ENCODE measurements around the gene AFMID. TPM values are rescaled to one million over a fixed set of nuclear protein-coding genes. Genes with fewer than 3 reads are reported as not detected.

Gene AFMID
- total RNA-seq, 1 donor from 2014 or later: 26.5 TPM

DNA sequence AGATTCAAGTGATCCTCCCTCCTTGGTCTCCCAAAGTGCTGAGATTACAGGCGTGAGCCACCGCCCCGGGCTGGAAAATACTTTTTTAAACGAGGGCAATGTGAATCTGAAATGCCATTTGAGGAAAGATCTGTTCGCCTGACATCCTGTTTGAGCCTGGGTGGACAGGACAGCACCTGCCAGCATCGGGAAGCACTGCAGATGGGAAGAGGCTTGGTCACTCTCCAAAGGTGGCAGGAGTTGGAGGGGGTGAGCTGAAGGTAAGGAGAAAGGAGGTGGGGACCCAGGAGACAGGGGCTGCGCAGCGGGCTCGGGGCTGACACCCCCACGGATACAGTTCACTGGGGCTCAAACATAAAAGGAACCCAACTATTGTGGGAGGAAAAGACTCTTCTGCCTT, 22.9 kb downstream of the AFMID start:
- peaks cover 5% of the 10 kb centered on the region for H3K4me1 Mint-ChIP-seq (ENCODE audit: low read depth)
- no peaks in the 10 kb centered on the region for H3K9me3 Mint-ChIP-seq (ENCODE audit: low read depth)
- DNase-seq (ENCODE audit: low spot score, unreplicated experiment): no peak
- no peaks in the 10 kb centered on the region for H3K36me3 Mint-ChIP-seq (ENCODE audit: insufficient read depth)
- H3K27ac Mint-ChIP-seq: no peak overlapping the region
- no peak overlapping the region for H3K4me3 Mint-ChIP-seq (ENCODE audit: low read depth)
- no peaks in the 10 kb centered on the region for H3K27me3 Mint-ChIP-seq
- TF ChIP-seq, protein P1, sequence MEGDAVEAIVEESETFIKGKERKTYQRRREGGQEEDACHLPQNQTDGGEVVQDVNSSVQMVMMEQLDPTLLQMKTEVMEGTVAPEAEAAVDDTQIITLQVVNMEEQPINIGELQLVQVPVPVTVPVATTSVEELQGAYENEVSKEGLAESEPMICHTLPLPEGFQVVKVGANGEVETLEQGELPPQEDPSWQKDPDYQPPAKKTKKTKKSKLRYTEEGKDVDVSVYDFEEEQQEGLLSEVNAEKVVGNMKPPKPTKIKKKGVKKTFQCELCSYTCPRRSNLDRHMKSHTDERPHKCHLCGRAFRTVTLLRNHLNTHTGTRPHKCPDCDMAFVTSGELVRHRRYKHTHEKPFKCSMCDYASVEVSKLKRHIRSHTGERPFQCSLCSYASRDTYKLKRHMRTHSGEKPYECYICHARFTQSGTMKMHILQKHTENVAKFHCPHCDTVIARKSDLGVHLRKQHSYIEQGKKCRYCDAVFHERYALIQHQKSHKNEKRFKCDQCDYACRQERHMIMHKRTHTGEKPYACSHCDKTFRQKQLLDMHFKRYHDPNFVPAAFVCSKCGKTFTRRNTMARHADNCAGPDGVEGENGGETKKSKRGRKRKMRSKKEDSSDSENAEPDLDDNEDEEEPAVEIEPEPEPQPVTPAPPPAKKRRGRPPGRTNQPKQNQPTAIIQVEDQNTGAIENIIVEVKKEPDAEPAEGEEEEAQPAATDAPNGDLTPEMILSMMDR (IDR thresholded peaks at IDR 0.05; ENCODE audit: unreplicated experiment): no peak

DNA sequence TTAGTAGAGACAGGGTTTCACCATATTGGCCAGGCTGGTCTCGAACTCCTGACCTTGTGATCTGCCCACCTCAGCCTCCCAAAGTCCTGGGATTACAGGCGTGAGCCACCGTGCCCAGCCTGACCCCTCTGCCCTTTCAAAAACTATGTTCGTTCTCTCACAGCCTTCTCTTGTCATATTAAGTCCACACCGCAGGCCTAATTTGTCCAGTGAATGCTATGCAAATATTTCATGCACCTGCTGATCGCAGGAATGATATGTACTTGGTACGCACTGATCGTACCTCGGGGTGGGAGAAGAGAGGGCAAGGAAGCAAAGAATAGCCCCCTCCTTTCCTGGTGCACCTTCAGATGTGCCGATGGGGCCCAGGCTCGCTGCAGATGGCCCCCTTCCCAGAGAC, 23.9 kb downstream of the AFMID start:
- DNase-seq (ENCODE audit: low spot score, unreplicated experiment): no peak
- Mint-ChIP-seq H3K27ac (no peak overlapping the region), H3K9me3 (ENCODE audit: low read depth) (no peaks in the 10 kb centered on the region), H3K4me1 (ENCODE audit: low read depth) (peaks cover 8% of the 10 kb centered on the region), H3K4me3 (ENCODE audit: low read depth) (no peak overlapping the region), H3K27me3 (no peaks in the 10 kb centered on the region), H3K36me3 (ENCODE audit: insufficient read depth) (no peaks in the 10 kb centered on the region)
- TF ChIP-seq, protein P1 (IDR thresholded peaks at IDR 0.05; ENCODE audit: unreplicated experiment): no peak

DNA sequence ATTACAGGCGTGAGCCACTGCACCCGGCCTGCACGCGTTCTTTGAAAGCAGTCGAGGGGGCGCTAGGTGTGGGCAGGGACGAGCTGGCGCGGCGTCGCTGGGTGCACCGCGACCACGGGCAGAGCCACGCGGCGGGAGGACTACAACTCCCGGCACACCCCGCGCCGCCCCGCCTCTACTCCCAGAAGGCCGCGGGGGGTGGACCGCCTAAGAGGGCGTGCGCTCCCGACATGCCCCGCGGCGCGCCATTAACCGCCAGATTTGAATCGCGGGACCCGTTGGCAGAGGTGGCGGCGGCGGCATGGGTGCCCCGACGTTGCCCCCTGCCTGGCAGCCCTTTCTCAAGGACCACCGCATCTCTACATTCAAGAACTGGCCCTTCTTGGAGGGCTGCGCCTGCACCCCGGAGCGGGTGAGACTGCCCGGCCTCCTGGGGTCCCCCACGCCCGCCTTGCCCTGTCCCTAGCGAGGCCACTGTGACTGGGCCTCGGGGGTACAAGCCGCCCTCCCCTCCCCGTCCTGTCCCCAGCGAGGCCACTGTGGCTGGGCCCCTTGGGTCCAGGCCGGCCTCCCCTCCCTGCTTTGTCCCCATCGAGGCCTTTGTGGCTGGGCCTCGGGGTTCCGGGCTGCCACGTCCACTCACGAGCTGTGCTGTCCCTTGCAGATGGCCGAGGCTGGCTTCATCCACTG, 27.0 kb downstream of the AFMID start, which contains the start of gene BIRC5:
TSS of gene BIRC5 (plus strand) at position 238 of the 690 bp plus-strand sequence. CDS start at position 302, 64 bp downstream.
- no peaks in the 10 kb centered on the region for H3K9me3 Mint-ChIP-seq (ENCODE audit: low read depth)
- no peaks in the 10 kb centered on the region for H3K36me3 Mint-ChIP-seq (ENCODE audit: insufficient read depth)
- TF ChIP-seq, protein P1 (IDR thresholded peaks at IDR 0.05; ENCODE audit: unreplicated experiment): no peak
- peak within 1 kb of the TSS; percentile 88 for H3K4me3 Mint-ChIP-seq (ENCODE audit: low read depth)
- peaks cover 8% of the 10 kb centered on the region for H3K4me1 Mint-ChIP-seq (ENCODE audit: low read depth)
- DNase-seq (ENCODE audit: low spot score, unreplicated experiment): peak; percentile 84
- no peaks in the 10 kb centered on the region for H3K27me3 Mint-ChIP-seq
- peak within 1 kb of the TSS; percentile 73 for H3K27ac Mint-ChIP-seq

DNA sequence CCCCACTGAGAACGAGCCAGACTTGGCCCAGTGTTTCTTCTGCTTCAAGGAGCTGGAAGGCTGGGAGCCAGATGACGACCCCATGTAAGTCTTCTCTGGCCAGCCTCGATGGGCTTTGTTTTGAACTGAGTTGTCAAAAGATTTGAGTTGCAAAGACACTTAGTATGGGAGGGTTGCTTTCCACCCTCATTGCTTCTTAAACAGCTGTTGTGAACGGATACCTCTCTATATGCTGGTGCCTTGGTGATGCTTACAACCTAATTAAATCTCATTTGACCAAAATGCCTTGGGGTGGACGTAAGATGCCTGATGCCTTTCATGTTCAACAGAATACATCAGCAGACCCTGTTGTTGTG, 27.5 kb downstream of the AFMID start:
- Mint-ChIP-seq H3K4me3 (ENCODE audit: low read depth) (peak overlapping the region; percentile 88), H3K27me3 (no peaks in the 10 kb centered on the region), H3K36me3 (ENCODE audit: insufficient read depth) (no peaks in the 10 kb centered on the region), H3K9me3 (ENCODE audit: low read depth) (no peaks in the 10 kb centered on the region), H3K4me1 (ENCODE audit: low read depth) (peaks cover 8% of the 10 kb centered on the region), H3K27ac (peak overlapping the region; percentile 73)
- TF ChIP-seq, protein P1 (IDR thresholded peaks at IDR 0.05; ENCODE audit: unreplicated experiment): no peak
- no peak for DNase-seq (ENCODE audit: low spot score, unreplicated experiment)

DNA sequence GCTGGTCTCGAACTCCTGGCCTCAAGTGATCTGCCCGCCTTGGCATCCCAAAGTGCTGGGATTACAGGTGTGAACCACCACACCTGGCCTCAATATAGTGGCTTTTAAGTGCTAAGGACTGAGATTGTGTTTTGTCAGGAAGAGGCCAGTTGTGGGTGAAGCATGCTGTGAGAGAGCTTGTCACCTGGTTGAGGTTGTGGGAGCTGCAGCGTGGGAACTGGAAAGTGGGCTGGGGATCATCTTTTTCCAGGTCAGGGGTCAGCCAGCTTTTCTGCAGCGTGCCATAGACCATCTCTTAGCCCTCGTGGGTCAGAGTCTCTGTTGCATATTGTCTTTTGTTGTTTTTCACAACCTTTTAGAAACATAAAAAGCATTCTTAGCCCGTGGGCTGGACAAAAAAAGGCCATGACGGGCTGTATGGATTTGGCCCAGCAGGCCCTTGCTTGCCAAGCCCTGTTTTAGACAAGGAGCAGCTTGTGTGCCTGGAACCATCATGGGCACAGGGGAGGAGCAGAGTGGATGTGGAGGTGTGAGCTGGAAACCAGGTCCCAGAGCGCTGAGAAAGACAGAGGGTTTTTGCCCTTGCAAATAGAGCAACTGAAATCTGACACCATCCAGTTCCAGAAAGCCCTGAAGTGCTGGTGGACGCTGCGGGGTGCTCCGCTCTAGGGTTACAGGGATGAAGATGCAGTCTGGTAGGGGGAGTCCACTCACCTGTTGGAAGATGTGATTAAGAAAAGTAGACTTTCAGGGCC, 32.4 kb downstream of the AFMID start:
- H3K36me3 Mint-ChIP-seq (ENCODE audit: insufficient read depth): peaks cover 4% of the 10 kb centered on the region
- H3K9me3 Mint-ChIP-seq (ENCODE audit: low read depth): no peaks in the 10 kb centered on the region
- H3K27me3 Mint-ChIP-seq: no peaks in the 10 kb centered on the region
- TF ChIP-seq, protein P1 (IDR thresholded peaks at IDR 0.05; ENCODE audit: unreplicated experiment): no peak
- DNase-seq (ENCODE audit: low spot score, unreplicated experiment): no peak
- H3K4me3 Mint-ChIP-seq (ENCODE audit: low read depth): no peak overlapping the region
- peaks cover 7% of the 10 kb centered on the region for H3K4me1 Mint-ChIP-seq (ENCODE audit: low read depth)
- H3K27ac Mint-ChIP-seq: peak overlapping the region; percentile 4

Data from progenitor cell of endocrine pancreas (in vitro differentiated cells).